ENCODE results near the gene AFF3.

AFF3 gene

GRCh38 chr2:99734236-99734635, 408.2 kb downstream of the AFF3 start:
- no peak for DNase-seq (ENCODE audit: low read depth)

DNA sequence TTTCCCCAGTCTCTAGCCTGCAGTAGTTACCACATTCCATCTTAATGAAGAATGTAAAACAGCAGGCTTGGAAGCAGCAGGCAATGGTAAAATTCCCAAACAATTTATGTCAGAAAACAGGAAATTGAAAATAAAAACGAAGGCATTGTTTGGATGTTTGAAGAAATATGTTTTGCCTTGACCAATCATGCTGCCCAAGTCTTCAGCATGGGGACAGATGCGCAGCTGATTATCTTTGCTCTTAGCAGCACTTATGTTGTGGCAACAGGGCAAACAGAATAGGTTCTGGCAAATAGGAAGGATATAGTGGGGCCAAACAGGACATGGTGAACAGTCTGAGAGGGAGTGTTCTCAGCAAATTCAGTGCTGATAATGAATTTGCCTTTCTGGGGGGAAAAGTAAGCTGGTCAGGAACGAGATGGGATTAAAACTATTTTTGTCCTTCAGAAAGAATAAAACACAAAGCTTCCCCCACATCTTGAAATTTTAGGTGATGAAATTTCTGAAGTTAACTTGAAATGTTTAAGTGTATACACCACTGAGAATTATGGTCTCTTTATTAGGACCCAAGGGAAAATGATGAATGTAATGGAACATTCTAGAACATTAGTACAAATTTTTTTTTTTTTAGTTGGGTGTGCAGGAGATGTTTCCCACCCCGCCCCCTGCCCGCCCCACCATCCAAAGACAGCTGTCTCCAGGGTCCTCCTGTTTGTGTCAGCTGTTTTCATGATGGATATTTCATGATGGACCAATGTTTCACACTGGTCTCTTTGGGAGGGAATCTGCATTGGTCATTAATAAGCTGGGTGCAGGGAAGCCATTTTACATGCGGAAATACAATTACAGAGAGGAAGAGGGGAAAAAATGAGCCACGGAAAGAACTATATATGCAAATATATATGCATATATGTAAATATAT, 413.0 kb downstream of the AFF3 start:
- TF ChIP-seq CTCF (conservative IDR thresholded peaks at IDR 0.05; ENCODE audit: low read depth, low read length): no peak
- no peak overlapping the region for H3K4me3 ChIP-seq (ENCODE audit: low read depth, low read length)
- peak; percentile 40 for DNase-seq (ENCODE audit: low read depth)

More at GRCh38 chr2:99734236-99734635, 408.2 kb downstream of the AFF3 start:
- H3K4me3 ChIP-seq (ENCODE audit: low read depth, low read length): no peak overlapping the region
- no peak for TF ChIP-seq CTCF (conservative IDR thresholded peaks at IDR 0.05; ENCODE audit: low read depth, low read length)

DNA sequence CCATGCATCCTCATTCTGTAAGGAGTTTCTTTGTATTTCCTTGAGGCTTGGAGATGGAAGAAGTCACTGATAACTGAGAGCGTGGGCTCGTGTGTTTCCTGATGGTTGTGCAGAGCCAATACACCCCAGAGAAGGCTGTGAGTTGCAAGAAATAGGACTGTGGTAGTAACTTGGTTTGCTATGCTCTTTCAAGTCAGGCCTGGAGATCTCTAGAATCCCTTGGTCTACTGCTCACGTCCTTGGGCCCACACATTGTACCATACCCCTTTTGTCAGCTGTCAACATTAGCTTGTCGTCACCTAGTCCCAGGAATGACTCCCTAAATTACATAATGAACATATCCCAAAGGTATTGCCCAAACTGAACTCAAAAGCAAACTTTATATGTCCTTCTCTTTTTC, 414.2 kb downstream of the AFF3 start:
- no peak for DNase-seq (ENCODE audit: low read depth)
- TF ChIP-seq CTCF (conservative IDR thresholded peaks at IDR 0.05; ENCODE audit: low read depth, low read length): no peak
- H3K4me3 ChIP-seq (ENCODE audit: low read depth, low read length): no peak overlapping the region

DNA sequence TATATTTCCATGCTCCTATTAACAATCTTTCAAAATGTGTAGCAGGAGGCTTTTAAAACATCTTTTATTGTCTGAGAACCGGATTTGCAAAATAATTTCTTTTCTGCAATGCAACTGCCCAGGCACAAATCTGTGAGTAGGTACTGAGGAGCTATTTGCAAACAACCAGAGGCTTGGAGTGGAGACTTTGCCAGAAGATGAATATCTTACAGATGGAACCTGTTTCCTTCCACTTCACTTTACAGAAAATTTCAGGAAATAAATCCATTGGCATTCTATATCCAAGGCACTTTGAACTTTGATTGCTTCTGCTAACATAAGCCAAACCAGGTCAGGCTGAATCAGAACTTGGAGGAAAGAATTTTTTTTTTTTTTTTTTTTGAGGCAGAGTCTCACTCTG, 415.2 kb downstream of the AFF3 start:
- no peak overlapping the region for H3K4me3 ChIP-seq (ENCODE audit: low read depth, low read length)
- no peak for DNase-seq (ENCODE audit: low read depth)
- TF ChIP-seq CTCF (conservative IDR thresholded peaks at IDR 0.05; ENCODE audit: low read depth, low read length): no peak

DNA sequence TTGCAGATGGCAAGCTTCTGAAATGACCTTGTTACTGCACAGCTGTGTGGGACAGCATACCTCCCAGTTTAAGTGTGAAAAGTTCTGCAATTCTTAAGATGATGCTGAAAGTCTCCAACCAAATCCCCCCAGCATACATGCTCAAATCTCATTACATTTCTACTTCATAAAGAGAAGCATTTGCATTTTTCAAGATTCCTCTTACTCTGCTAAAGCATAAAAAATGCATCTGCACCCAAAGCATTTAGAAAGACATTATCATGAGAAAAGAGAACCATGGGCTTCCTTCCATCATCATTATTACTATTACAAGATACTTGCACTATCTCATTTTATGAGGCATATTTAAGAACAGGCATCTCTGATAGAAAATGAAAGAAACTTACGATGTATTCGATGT, 415.7 kb downstream of the AFF3 start:
- no peak overlapping the region for H3K4me3 ChIP-seq (ENCODE audit: low read depth, low read length)
- DNase-seq (ENCODE audit: low read depth): no peak
- TF ChIP-seq CTCF (conservative IDR thresholded peaks at IDR 0.05; ENCODE audit: low read depth, low read length): no peak

- H3K4me3 ChIP-seq (ENCODE audit: low read depth, low read length): no peak overlapping the region
- DNase-seq (ENCODE audit: low read depth): peak; percentile 34
- TF ChIP-seq CTCF (conservative IDR thresholded peaks at IDR 0.05; ENCODE audit: low read depth, low read length): peak; percentile 54
These were observed 416.6 kb downstream of the AFF3 start for GRCh38 chr2:99725820-99726219.

DNA sequence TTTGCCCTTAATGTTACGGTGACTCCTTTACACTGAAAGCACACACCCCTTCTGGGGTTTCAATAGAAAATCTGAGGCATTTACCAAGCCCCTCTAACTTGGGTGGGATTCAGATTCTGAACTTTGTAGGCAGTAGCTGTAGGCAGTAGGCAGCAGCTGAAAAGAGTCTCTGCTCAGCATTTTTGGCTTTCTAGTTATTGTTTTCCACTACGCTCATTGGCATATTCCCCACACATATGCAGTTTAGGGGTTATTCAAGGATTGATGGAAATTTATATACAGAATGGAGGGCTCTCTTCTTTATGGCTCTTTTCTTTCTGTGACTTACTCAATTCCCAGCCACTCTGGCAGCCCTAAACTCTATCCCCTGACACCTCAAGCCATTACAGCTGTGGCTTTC, 419.9 kb downstream of the AFF3 start:
- DNase-seq (ENCODE audit: low read depth): no peak
- TF ChIP-seq CTCF (conservative IDR thresholded peaks at IDR 0.05; ENCODE audit: low read depth, low read length): no peak

More for the DNA sequence above, 419.9 kb downstream of the AFF3 start:
- no peak overlapping the region for H3K4me3 ChIP-seq (ENCODE audit: low read depth, low read length)

Measured in choroid plexus epithelial cell (primary cell).